GM20431 (cell line): ENCODE data around the gene MYLK4.

Experiments
- in situ Hi-C: fragments of 300-500 bp; cut with MseI, MboI; formaldehyde crosslinking; loops from one replicate; pipeline ENCODE4 v1.15.0; 2020; ENCODE audit warnings: low sequenced_read_pairs; ENCODE audit not compliant: unreplicated experiment

Gene MYLK4

GRCh38 chr6:2740581-2740980 lies 10.1 kb downstream of the MYLK4 start:
- in situ Hi-C loops: loop anchor here (25.0 kb wide), 1 partner anchor 1153 kb away; no protein-coding TSS in a partner anchor

- in situ Hi-C loops: loop anchor here (25.0 kb wide), 1 partner anchor 1152 kb away; no protein-coding TSS in a partner anchor
Measured at GRCh38 chr6:2739335-2739734, 11.4 kb downstream of the MYLK4 start.

GRCh38 chr6:2738373-2738979 lies 12.2 kb downstream of the MYLK4 start:
- in situ Hi-C loops: loop anchor here (25.0 kb wide), 1 partner anchor 1151 kb away; no protein-coding TSS in a partner anchor

- in situ Hi-C loops: loop anchor here (25.0 kb wide), 1 partner anchor 1151 kb away; no protein-coding TSS in a partner anchor
Measured at GRCh38 chr6:2737885-2738284, 12.8 kb downstream of the MYLK4 start.

- in situ Hi-C loops: loop anchor here (25.0 kb wide), 1 partner anchor 1147 kb away; no protein-coding TSS in a partner anchor
Measured at GRCh38 chr6:2734488-2735166, 16.1 kb downstream of the MYLK4 start.

GRCh38 chr6:2733736-2734480 lies 16.8 kb downstream of the MYLK4 start:
- in situ Hi-C loops: loop anchor here (25.0 kb wide), 1 partner anchor 1147 kb away; no protein-coding TSS in a partner anchor

GRCh38 chr6:2733324-2733723 lies 17.4 kb downstream of the MYLK4 start:
- in situ Hi-C loops: loop anchor here (25.0 kb wide), 1 partner anchor 1146 kb away; no protein-coding TSS in a partner anchor

- in situ Hi-C loops: loop anchor here (25.0 kb wide), 1 partner anchor 1145 kb away; no protein-coding TSS in a partner anchor
Measured at GRCh38 chr6:2732503-2733089, 18.1 kb downstream of the MYLK4 start.

- in situ Hi-C loops: loop anchor here (25.0 kb wide), 1 partner anchor 1144 kb away; no protein-coding TSS in a partner anchor
Measured at GRCh38 chr6:2731281-2731909, 19.3 kb downstream of the MYLK4 start.

- in situ Hi-C loops: loop anchor here (25.0 kb wide), 1 partner anchor 1143 kb away; no protein-coding TSS in a partner anchor
Measured at GRCh38 chr6:2730353-2731107, 20.2 kb downstream of the MYLK4 start.

GRCh38 chr6:2729921-2730320 lies 20.8 kb downstream of the MYLK4 start:
- in situ Hi-C loops: loop anchor here (25.0 kb wide), 1 partner anchor 1143 kb away; no protein-coding TSS in a partner anchor

GRCh38 chr6:2725999-2726567 lies 24.6 kb downstream of the MYLK4 start:
- in situ Hi-C loops: loop anchor here (25.0 kb wide), 1 partner anchor 1139 kb away; no protein-coding TSS in a partner anchor

- in situ Hi-C loops: loop anchor here (25.0 kb wide), 1 partner anchor 1138 kb away; no protein-coding TSS in a partner anchor
Measured at GRCh38 chr6:2725364-2725988, 25.2 kb downstream of the MYLK4 start.

GRCh38 chr6:2721219-2721618 lies 29.5 kb downstream of the MYLK4 start:
- in situ Hi-C loops: no loop called here

GRCh38 chr6:2719093-2719455 lies 31.6 kb downstream of the MYLK4 start:
- in situ Hi-C loops: no loop called here

- in situ Hi-C loops: no loop called here
Measured at GRCh38 chr6:2718334-2719092, 32.2 kb downstream of the MYLK4 start.
